Measurements from ENCODE around the gene WBP1.

Gene WBP1

DNA sequence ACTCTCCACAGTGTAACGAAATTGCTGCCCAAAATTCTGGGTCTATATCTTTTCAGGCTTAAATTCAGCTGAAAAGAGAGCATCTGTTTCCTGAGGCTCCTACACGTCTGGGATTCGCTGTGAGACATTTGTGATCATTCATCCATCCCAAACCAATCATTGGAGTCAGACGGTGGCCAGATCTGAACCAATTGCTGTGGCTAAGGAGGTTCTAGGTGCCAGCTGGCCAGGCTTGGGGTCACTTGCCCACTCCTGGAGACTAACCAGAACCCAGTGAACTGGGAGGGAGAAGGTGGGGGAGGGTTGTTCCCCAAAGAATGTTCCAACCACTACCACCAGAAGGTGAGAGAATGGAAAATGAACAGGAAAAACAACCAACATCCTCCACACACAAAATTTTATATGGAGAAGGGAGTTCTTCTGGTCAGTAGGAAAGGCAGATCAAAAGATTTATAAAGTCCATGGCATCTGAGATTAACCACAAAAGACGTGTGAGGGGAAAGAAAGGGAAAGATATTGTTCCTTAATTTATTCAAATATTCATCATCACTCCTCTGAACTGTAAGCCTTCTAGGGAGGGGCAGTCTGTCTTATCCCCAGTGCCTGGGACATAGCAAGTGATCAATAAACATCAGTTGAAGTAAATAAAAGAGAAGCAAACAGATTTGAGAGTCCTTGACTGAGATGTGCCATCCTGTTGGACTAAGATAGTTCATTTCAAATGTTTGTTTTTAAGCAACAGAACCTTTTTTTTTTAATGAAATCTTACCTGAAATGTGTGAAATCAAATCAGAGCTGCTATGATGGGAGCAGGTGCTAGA lies 13.5 kb upstream of the WBP1 start:
- DNase-seq (ENCODE audit: low read depth): no peak
- no peak overlapping the region for H3K4me3 ChIP-seq (ENCODE audit: low read depth, low read length)
- no peak for TF ChIP-seq CTCF (IDR thresholded peaks at IDR 0.05; ENCODE audit: low read depth, low read length, missing control alignments)

DNA sequence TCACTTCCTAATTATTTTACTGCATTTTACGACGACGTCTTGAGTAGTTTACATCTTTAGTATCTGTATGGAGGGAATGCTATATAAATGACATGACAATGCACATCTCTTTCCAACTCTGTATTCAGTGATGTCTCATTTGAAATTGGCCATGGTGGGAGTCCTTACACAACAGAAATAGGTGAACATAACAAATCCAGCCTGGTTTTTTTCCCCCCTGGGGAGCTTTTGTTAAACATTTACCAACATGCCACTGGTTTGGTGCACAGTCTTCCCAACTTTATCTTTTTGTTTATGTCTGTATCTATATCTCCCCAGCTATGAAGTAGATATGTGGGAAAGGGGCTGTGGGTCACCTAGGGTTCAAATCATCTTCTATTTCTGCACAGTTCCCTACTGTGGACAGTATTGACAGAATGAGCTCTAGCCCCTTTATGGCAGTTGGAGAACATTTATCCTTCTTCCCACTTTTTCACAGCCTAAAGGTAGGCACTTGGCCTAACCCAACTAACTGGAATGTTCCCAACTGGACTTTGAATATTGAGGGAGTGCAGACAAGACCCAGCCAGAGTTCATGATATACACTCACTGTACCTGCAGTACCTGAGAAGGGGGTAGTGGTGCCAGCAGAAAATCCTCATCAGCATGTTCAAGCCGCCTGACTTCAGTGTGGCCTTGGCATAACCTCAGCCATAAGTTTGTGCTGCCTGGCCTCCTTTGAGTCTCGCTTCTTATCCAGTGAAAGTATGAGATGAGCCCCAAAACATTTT lies 10.8 kb upstream of the WBP1 start:
- no peak for DNase-seq (ENCODE audit: low read depth)
- H3K4me3 ChIP-seq (ENCODE audit: low read depth, low read length): no peak overlapping the region
- TF ChIP-seq CTCF (IDR thresholded peaks at IDR 0.05; ENCODE audit: low read depth, low read length, missing control alignments): no peak

- DNase-seq (ENCODE audit: low read depth): no peak
- TF ChIP-seq CTCF (IDR thresholded peaks at IDR 0.05; ENCODE audit: low read depth, low read length, missing control alignments): no peak
- no peak overlapping the region for H3K4me3 ChIP-seq (ENCODE audit: low read depth, low read length)
These were observed 9.5 kb upstream of the WBP1 start for GRCh38 chr2:74448771-74449170.

- H3K4me3 ChIP-seq (ENCODE audit: low read depth, low read length): no peak overlapping the region
- DNase-seq (ENCODE audit: low read depth): no peak
- no peak for TF ChIP-seq CTCF (IDR thresholded peaks at IDR 0.05; ENCODE audit: low read depth, low read length, missing control alignments)
These were observed 7.6 kb upstream of the WBP1 start for GRCh38 chr2:74450570-74451190.

DNA sequence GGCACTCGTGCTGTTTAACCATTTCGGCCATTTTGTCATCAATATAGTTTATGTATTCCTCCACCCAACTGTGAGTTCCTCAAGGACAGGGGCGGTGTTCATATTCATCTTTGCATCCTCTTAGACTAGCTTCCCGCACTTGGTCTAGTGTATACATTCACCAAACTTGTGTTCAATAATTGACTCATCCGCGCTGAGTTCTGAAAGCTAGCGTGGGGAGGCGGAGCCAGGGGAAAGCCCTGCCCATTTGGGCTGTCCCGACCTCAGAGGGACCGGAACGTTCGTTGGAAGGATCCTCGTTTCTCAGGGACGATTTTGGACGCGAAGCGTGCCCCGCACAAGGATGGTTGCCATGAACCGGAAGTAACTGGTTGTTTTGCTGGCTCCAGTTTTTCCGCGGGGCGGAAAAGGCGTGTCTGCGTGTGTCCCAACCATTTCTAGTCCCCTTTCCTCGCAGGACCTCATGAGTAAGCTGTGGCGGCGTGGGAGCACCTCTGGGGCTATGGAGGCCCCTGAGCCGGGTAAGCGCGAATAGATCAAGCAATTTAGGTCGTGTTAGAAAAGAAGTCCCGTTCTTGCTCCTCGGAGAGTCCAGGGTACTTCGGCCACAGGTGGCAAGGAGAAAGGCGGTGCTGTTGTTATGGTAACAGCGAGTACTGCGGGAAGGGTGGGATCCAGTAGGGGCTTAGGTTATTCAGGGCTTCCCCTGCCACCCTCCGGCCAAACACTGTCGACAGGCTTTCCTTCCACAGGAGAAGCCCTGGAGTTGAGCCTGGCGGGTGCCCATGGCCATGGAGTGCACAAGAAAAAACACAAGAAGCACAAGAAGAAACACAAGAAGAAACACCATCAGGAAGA lies 3.4 kb upstream of the WBP1 start, which contains the start of gene INO80B:
Gene INO80B (plus strand): TSS at position 434 of the 858 bp plus-strand sequence. CDS start 30 bp downstream, at position 464.
- no peak for TF ChIP-seq CTCF (IDR thresholded peaks at IDR 0.05; ENCODE audit: low read depth, low read length, missing control alignments)
- H3K4me3 ChIP-seq (ENCODE audit: low read depth, low read length): peak within 1 kb of the TSS; percentile 77
- peak; percentile 98 for DNase-seq (ENCODE audit: low read depth)

- TF ChIP-seq CTCF (IDR thresholded peaks at IDR 0.05; ENCODE audit: low read depth, low read length, missing control alignments): no peak
- peak overlapping the region; percentile 78 for H3K4me3 ChIP-seq (ENCODE audit: low read depth, low read length)
- DNase-seq (ENCODE audit: low read depth): no peak
These were observed 1.1 kb upstream of the WBP1 start for GRCh38 chr2:74457129-74457548.

Measured in GM12864 (cell line).